Neural cell (in vitro differentiated cells): ENCODE data around the gene SPTBN1. TPM values are rescaled to one million over a fixed set of nuclear protein-coding genes. Genes with fewer than 3 reads are reported as not detected.

Experiments
- H2AFZ ChIP-seq: fragments of 200-600, 300-800 bp; sonication (generic), shearing (Covaris generic); 2 replicates; pipeline ENCODE4 v1.6.0; 2014; ENCODE audit warnings: low read depth, mild to moderate bottlenecking, antibody characterized with exemption, low read length, moderate library complexity
- H3F3A ChIP-seq: fragments of 200-600 bp; shearing (Covaris generic); 2 replicates; pipeline ENCODE4 v1.6.1; 2016; ENCODE audit warnings: mild to moderate bottlenecking, moderate library complexity, mixed read lengths, antibody characterized with exemption, low read length; ENCODE audit not compliant: insufficient read depth, poor library complexity, severe bottlenecking
- H3K27ac ChIP-seq: fragments of 200-600, 300-800 bp; sonication (generic), shearing (Covaris generic); 2 replicates; pipeline ENCODE4 v1.5.1; 2014; ENCODE audit warnings: mild to moderate bottlenecking, low read length, moderate library complexity
- H3K27me3 ChIP-seq: fragments of 300-800, 200-600 bp; sonication (generic), shearing (Covaris generic); 2 replicates; pipeline ENCODE4 v1.6.0; 2014; ENCODE audit warnings: mild to moderate bottlenecking, low read depth, low read length, moderate library complexity; ENCODE audit not compliant: insufficient read depth
- H3K36me3 ChIP-seq: fragments of 300-800, 200-600 bp; sonication (generic), shearing (Covaris generic); 2 replicates; pipeline ENCODE4 v1.5.1; 2014; ENCODE audit warnings: mild to moderate bottlenecking, antibody characterized with exemption, low read length, moderate library complexity; ENCODE audit not compliant: insufficient read depth
- H3K4me2 ChIP-seq: fragments of 300-800, 200-600 bp; sonication (generic), shearing (Covaris generic); 2 replicates; pipeline ENCODE4 v1.6.0; 2014; ENCODE audit warnings: mild to moderate bottlenecking, low read length
- H3K4me3 ChIP-seq: fragments of 300-800, 200-600 bp; sonication (generic), shearing (Covaris generic); 2 replicates; pipeline ENCODE4 v1.5.1; 2014; ENCODE audit warnings: mild to moderate bottlenecking, low read length, moderate library complexity
- H3K79me2 ChIP-seq: fragments of 200-600 bp; shearing (Covaris generic); replicated peaks from 2 replicates; pipeline ENCODE4 v1.6.0; 2014; ENCODE audit warnings: mild to moderate bottlenecking, low read length, moderate library complexity; ENCODE audit not compliant: insufficient read depth
- H3K9ac ChIP-seq: fragments of 300-800, 200-600 bp; sonication (generic), shearing (Covaris generic); 2 replicates; pipeline ENCODE4 v1.6.1; 2016; ENCODE audit warnings: mild to moderate bottlenecking, low read length, mixed read lengths
- H3K9me2 ChIP-seq: fragments of 200-600 bp; shearing (Covaris generic); 2 replicates; pipeline ENCODE4 v1.6.1; 2016; ENCODE audit warnings: mild to moderate bottlenecking, low read length, mixed read lengths; ENCODE audit not compliant: insufficient read depth
- H3K9me3 ChIP-seq: fragments of 200-600, 300-800 bp; sonication (generic), shearing (Covaris generic); 2 replicates; pipeline ENCODE4 v1.6.1; 2016; ENCODE audit warnings: mild to moderate bottlenecking, mixed run types, low read length, moderate library complexity, mixed read lengths
- H4K20me1 ChIP-seq: fragments of 200-600 bp; shearing (Covaris generic); 2 replicates; pipeline ENCODE4 v1.6.1; 2016; ENCODE audit warnings: mild to moderate bottlenecking, mixed run types; ENCODE audit not compliant: insufficient read depth
- CTCF ChIP-seq: fragments of 450-650 bp; IDR thresholded peaks from 2 replicates; pipeline ENCODE4 v1.5.1; 2014; ENCODE audit warnings: antibody characterized with exemption, mild to moderate bottlenecking, moderate library complexity; ENCODE audit not compliant: poor library complexity, severe bottlenecking
- EP300 ChIP-seq: fragments of 450-650 bp; conservative IDR thresholded peaks from 2 replicates; pipeline ENCODE4 v1.6.1; 2014; ENCODE audit warnings: antibody characterized with exemption, mild to moderate bottlenecking, moderate library complexity; ENCODE audit not compliant: poor library complexity, severe bottlenecking
- EZH2 ChIP-seq: fragments of 200-600, 300-800 bp; shearing (Covaris generic), sonication (generic); IDR thresholded peaks from 2 replicates; pipeline ENCODE4 v1.6.1; 2014; ENCODE audit warnings: antibody characterized with exemption, low read length, borderline replicate concordance, mild to moderate bottlenecking; ENCODE audit not compliant: insufficient read depth, poor library complexity, severe bottlenecking
- MXI1 ChIP-seq: fragments of 450-650 bp; conservative IDR thresholded peaks from 2 replicates; pipeline ENCODE4 v1.6.1; 2014; ENCODE audit warnings: antibody characterized with exemption, mild to moderate bottlenecking; ENCODE audit not compliant: poor library complexity, severe bottlenecking
- POLR2AphosphoS5 ChIP-seq: IDR thresholded peaks from 2 replicates; pipeline ENCODE4 v1.6.1; 2012
- RAD21 ChIP-seq: fragments of 450-650 bp; conservative IDR thresholded peaks from 2 replicates; pipeline ENCODE4 v1.6.1; 2014; ENCODE audit warnings: antibody characterized with exemption, mild to moderate bottlenecking, moderate library complexity
- REST ChIP-seq: IDR thresholded peaks from 2 replicates; pipeline ENCODE4 v1.6.1; 2012; ENCODE audit warnings: borderline replicate concordance
- SMC3 ChIP-seq: fragments of 450-650 bp; conservative IDR thresholded peaks from 2 replicates; pipeline ENCODE4 v1.6.1; 2014; ENCODE audit warnings: antibody characterized with exemption, mild to moderate bottlenecking, moderate library complexity; ENCODE audit not compliant: poor library complexity
- TAF1 ChIP-seq: IDR thresholded peaks from 2 replicates; pipeline ENCODE4 v1.6.1; 2012; ENCODE audit warnings: low read depth
- polyA plus RNA-seq: library from polyadenylated mRNA; depleted of rRNA; stranded (reverse); fragments of >200 nt; gene quantifications from 2 replicates; pipeline ENCODE4 v1.2.3, GENCODE V29; 2014

SPTBN1 gene
- polyA plus RNA-seq, 1 donor from 2014 or later, result 92.1 TPM

DNA sequence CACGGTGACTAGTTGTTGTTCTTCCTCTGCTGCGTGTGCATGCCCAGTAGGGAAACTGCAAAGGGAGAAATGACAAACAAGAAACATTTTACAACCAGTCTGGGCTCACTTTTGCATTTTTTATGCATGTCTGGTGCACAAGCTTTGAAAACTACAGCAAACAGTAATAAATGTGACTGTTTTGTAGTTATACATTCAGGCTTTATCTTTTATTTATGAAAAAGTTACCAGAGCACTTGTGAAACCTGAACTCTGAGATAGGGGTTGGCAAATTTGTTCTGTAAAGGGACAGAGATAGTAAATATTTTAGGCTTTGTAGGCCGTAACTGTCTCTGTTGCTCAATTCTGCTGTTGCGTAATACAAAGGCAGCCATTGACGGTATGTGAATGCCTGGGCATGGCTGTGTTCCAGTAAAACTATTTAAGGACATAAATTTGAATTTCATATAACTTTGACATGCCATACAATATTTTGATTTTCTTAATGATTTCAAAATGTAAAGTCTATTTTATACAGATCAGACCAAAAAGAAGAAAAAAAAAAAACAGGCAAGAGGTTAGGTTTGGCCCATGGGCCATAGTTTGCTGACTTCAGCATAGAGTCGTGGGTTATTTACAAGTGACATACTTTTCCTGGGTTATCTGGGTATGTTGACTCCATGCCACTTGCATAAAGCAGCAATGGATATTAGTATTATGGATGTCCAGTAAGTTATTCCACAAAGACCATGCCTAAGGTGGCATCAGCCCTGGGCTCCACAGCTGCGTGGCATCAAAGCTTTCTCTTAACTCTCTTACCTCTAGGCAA, 213.8 kb downstream of the SPTBN1 start:
- Histone ChIP-seq H3K27me3 (no peaks in the 10 kb centered on the region), H4K20me1 (no peaks in the 10 kb centered on the region), H3K9me2 (no peaks in the 10 kb centered on the region), H3K9ac (no peak overlapping the region), H2AFZ (no peak overlapping the region), H3K4me2 (no peak overlapping the region), H3F3A (no peaks in the 10 kb centered on the region), H3K4me3 (no peak overlapping the region), H3K79me2 (no peaks in the 10 kb centered on the region), H3K36me3 (peaks cover 32% of the 10 kb centered on the region), H3K9me3 (no peaks in the 10 kb centered on the region), H3K27ac (no peak overlapping the region)
- TF ChIP-seq SMC3 (no peak), MXI1 (no peak), POLR2AphosphoS5 (no peak), RAD21 (no peak), EZH2 (no peak), EP300 (no peak), TAF1 (no peak), REST (no peak), CTCF (no peak)

DNA sequence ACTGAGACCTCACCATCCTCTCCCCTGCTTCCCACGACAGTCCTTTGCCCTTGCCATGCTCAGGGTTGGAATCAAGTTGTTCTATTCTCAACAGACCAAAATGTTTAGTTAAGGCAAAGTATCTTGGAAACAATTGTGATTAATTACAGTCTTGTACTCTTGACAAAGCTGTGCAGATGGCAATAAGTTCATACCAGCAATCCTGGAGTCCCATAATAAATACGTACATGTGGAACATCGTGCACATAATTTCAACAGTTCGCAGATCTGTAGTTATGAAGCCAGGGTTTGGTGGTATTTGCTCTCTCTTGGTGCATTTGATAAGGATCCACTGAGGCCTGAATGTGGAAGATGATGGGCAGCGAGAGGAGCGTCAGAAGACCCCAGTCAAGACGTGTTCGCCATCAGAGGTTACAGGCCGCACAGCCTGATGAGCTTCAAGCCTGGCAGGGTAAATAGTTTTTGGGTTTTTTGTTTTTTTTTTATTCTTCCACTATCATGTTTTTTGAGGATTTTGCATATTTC, 214.4 kb downstream of the SPTBN1 start:
- TF ChIP-seq REST (no peak), RAD21 (no peak), TAF1 (no peak), EZH2 (no peak), CTCF (no peak), POLR2AphosphoS5 (no peak), EP300 (no peak), MXI1 (no peak), SMC3 (no peak)
- Histone ChIP-seq H3K79me2 (no peaks in the 10 kb centered on the region), H2AFZ (no peak overlapping the region), H3K9me2 (no peaks in the 10 kb centered on the region), H4K20me1 (no peaks in the 10 kb centered on the region), H3K27ac (no peak overlapping the region), H3K9me3 (no peaks in the 10 kb centered on the region), H3K9ac (no peak overlapping the region), H3K36me3 (peaks cover 32% of the 10 kb centered on the region), H3K4me2 (no peak overlapping the region), H3K27me3 (no peaks in the 10 kb centered on the region), H3F3A (no peaks in the 10 kb centered on the region), H3K4me3 (no peak overlapping the region)
